GM18861 (cell line): Measurements from ENCODE around the gene KLHDC8B.

Source experiments
- ATAC-seq: cut with Tn5 transposase; IDR thresholded peaks from one replicate; pipeline ENCODE4 v1.9.1; 2021; ENCODE audit not compliant: unreplicated experiment

Gene KLHDC8B

GRCh38 chr3:49158103-49158709 is 13.2 kb upstream of the KLHDC8B start:
- no peak for ATAC-seq

GRCh38 chr3:49158792-49159191 is 12.6 kb upstream of the KLHDC8B start:
- ATAC-seq, result no peak

- no peak for ATAC-seq
Measured at GRCh38 chr3:49161197-49161596, 10.2 kb upstream of the KLHDC8B start.

DNA sequence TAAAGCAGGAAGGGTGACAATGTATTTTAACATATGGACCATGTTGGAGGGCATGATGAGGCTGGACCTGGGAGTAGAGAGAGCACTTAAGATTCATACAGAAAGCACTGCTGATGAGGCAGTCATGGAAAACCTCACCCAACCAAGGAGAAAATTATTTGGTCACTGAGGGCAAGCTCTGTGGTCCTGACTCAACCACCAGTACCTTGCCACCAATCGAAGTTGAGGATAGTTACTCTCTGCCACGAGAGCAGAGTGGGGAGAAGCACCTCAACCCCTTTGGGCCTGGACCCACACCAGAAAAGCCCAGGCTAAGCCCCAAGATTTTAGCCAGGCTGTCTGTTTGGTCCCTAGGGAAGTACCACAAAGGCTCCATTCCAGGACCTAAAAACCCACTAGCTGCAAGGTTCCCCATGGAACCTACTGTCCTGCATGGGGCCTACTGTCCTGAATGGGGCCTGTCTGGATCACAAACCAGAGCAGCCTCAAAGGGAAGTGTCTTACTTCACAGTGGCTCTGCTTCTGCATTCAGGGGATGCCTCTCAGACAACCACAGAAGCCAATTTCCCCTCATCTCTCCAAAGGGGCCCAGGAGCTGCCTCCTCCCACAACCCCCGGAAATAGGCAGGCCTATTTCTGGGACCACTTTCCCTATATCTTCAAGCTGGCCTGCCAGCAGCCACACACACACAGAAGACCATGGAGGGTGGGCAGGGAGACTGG is 9.4 kb upstream of the KLHDC8B start:
- ATAC-seq, result no peak

GRCh38 chr3:49162751-49163419 is 8.5 kb upstream of the KLHDC8B start:
- ATAC-seq, result no peak

DNA sequence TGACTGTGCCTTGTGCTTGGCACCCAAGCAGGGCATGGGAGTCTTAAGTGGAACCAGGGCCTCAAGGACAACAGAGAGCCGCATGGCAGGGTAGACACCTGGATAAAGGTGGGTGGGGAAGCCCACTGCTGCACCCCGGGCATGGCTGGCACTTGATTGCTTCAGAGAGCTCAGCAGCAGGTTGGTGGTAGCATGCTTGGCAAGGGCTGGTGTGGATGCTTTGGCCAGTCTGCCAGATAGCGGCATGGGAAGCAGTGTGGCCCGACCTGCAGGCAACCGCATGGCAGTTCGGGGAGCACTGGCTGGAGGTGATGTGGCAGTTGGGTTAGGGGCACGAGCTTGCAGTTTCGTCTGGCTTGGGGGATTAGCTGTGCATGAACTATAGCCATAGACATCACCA is 7.8 kb upstream of the KLHDC8B start:
- ATAC-seq, result no peak

- no peak for ATAC-seq
Measured at GRCh38 chr3:49164983-49165720, 6.2 kb upstream of the KLHDC8B start.

DNA sequence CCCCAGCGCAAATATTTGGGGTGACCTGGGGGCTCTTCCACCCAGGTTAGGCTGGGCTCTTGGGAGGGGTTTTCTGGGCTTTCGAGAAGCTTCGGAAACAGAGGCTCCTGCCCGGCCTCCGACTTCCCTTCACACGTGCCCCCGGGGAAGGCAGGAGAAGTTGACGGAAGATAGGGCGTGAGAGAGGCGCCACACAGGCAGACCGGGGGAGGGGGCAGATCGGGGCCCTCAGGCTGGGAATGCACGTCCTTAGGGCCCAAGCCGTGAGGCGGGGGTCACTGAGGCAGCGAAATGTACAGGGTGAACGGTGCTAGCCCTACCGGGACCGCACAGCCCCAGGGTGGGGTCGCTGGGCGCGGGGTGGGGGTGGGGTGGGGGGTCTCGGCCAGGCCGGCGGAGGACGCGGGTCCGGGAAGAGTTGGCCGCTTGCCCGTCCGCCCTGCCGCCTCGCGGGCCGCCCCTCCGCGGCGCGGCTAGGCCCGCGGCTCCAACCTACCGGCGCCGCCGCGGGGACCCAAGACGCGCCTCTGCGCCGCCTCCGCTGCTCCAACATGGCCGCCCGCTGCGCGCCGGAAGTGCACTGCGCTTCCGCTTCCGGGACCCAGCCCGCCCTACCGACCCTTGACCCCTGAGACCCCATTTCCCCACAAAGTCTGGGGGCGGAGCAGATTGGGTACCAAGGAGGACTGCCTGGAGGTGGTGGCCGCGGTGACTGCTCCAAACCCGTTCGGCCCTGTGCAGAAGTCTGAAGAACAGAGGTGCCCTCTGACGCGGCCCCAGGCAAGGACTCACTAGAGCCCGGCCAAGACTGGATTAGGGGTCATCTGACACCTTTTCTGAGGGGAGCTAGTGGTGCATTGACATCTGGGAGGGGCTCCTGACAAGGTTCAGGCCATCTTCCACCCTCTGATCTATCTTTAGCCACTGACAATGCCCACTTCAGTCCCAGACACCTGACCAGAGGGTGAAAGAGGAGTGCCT is 5.3 kb upstream of the KLHDC8B start, which contains the start of gene CCDC71:
CCDC71 (minus strand) TSS at position 561 of the 981 bp plus-strand sequence. CDS start 2,123 bp downstream, outside the sequence.
- ATAC-seq, result no peak

- no peak for ATAC-seq
Measured at GRCh38 chr3:49166752-49167556, 4.4 kb upstream of the KLHDC8B start.

DNA sequence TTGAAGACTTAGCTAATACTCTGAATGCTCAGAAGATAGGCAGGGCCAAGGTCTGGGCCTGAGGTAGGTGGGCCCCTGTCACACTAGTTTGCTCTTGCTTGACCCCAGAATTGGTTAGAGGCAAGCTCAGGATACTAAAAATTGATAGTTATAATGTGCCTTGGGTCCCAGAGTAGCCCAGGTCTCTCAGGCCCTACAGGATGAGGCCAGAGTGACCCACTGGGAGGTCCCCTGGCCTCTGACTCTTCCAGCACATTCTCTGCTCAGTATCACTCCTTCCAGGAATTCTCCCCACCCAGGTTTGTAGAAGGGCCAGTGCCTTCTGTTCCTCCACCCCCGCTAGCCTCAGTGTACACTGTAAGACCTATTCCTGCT is 667 bp upstream of the KLHDC8B start:
- no peak for ATAC-seq

GRCh38 chr3:49171775-49172500 is 540 bp downstream of the KLHDC8B start:
- no peak for ATAC-seq

DNA sequence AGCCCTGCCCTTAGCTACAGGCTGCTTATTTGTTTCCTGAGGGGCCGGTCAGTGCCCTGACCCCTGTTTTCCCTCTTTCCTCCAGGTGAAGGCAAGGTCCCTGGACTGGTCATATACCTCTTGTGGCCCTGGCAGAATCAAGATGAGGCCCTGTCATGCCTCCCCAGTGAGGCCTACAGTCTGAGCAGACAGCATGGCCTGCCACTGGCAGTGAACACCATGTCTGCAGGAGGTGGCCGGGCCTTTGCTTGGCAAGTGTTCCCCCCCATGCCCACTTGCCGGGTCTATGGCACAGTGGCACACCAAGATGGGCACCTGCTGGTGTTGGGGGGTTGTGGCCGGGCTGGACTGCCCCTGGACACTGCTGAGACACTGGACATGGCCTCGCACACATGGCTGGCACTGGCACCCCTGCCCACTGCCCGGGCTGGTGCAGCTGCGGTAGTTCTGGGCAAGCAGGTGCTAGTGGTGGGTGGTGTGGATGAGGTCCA is 1.2 kb downstream of the KLHDC8B start:
- no peak for ATAC-seq

GRCh38 chr3:49173116-49173791 is 1.9 kb downstream of the KLHDC8B start:
- no peak for ATAC-seq

GRCh38 chr3:49173792-49174170 is 2.4 kb downstream of the KLHDC8B start:
- no peak for ATAC-seq

DNA sequence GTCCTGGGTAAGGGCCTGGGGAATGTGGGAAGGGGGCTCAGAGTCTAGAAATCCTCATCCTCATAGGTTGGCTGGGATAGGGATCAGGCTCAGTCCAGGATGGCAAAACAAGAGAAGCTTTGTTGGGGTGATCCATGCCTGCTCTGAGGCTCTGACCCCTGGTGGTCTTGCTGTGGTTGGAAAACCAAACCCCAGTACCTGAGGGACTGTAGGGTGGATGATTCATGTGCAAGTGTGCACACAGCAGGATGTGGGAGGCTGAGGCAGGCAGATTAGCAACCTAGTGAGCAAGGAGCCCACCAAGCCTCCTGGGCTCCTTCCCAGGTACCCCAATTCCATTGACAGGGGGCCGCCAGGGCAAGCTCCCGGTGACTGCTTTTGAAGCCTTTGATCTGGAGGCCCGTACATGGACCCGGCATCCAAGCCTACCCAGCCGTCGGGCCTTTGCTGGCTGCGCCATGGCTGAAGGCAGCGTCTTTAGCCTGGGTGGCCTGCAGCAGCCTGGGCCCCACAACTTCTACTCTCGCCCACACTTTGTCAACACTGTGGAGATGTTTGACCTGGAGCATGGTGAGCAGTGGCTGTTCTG is 3.1 kb downstream of the KLHDC8B start:
- ATAC-seq, result no peak

- ATAC-seq, result no peak
Measured at GRCh38 chr3:49175530-49175929, 4.1 kb downstream of the KLHDC8B start.

- ATAC-seq, result no peak
Measured at GRCh38 chr3:49177073-49177472, 5.7 kb downstream of the KLHDC8B start.

- no peak for ATAC-seq
Measured at GRCh38 chr3:49180116-49180515, 8.7 kb downstream of the KLHDC8B start.
